GM19372 (cell line): ENCODE data around the gene STK17B.
A peak's percentile ranks its signal among the peaks of the same experiment; 100 is the strongest.
"Not testable (repeated sequence)": the region's sequence is repeated elsewhere in the genome, so short reads cannot be mapped to it uniquely, and the experiment has no call there.

Experiments
- ATAC-seq: cut with Tn5 transposase; IDR thresholded peaks from one replicate; pipeline ENCODE4 v1.9.1; 2021; ENCODE audit warnings: mild to moderate bottlenecking, low read depth, moderate library complexity; ENCODE audit not compliant: unreplicated experiment

Gene STK17B

GRCh38 chr2:196123679-196124373, 47.6 kb downstream of the STK17B start:
- no peak for ATAC-seq

GRCh38 chr2:196119926-196120325, 51.5 kb downstream of the STK17B start:
- no peak for ATAC-seq

DNA sequence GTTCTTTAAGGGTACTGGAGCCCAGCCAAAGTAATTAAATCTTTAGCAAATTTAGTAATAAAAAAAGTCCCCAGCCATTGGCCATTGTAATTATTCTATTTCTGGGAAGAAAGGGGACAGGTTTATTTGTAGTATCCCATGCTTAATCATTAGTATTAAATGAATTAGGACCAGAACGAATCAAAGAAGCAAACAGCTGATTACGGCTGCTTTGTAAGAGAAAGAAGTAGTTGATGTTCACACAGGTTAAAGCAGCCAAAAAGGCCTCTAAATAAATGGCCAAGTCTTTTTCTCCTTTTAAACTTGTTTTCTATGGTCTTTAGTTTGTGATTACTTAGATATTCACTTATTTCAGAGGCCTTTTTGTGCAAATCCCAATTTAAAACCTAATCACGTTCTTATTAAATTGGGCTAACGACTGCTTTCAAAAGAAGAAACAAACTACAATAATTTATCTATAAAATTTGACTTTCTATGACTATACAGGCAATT, 54.1 kb downstream of the STK17B start:
- no peak for ATAC-seq

GRCh38 chr2:196113061-196113974, 58.1 kb downstream of the STK17B start:
- ATAC-seq: no peak

GRCh38 chr2:196112418-196113034, 58.9 kb downstream of the STK17B start:
- no peak for ATAC-seq

GRCh38 chr2:196108604-196109003, 62.8 kb downstream of the STK17B start:
- ATAC-seq: no peak

GRCh38 chr2:196105951-196106350, 65.4 kb downstream of the STK17B start:
- no peak for ATAC-seq

DNA sequence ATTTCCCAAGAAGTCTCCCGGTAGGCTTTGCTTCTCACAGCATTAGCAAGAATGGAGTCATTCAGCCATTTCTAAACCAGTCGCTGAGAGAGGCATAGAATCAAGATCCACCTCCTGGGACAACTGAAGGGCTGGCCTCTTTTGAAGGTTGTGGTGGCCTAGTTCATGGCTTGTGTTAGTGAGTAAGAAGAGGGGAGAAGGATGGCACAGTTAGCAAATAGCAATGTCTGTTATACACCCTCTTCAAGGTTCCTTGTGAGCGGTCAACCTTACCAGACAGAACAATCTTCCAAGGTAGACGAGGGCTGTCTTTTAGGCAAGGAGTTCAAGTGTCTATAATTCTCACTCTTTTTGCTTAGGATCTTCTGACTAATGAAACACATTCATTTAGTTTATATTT, 67.3 kb downstream of the STK17B start:
- no peak for ATAC-seq

DNA sequence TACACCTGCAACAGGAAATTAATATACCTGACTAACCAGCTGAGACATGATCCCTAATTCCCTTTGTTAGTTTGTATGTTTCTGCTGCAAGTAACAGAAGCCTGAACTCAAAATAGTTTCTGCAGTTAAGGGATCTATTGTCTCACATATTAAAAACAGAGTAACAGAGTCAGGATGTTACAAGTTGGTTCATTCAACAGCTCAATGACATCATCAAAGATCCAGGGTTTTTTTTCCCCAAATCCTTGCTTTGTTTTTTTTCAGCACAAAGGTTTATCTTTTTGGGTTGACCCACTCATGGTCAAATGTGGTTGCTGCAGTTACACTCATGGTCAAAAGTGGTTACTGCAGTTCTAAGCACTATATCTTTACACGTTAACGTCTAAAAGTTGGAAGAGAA, 67.8 kb downstream of the STK17B start:
- ATAC-seq: no peak

DNA sequence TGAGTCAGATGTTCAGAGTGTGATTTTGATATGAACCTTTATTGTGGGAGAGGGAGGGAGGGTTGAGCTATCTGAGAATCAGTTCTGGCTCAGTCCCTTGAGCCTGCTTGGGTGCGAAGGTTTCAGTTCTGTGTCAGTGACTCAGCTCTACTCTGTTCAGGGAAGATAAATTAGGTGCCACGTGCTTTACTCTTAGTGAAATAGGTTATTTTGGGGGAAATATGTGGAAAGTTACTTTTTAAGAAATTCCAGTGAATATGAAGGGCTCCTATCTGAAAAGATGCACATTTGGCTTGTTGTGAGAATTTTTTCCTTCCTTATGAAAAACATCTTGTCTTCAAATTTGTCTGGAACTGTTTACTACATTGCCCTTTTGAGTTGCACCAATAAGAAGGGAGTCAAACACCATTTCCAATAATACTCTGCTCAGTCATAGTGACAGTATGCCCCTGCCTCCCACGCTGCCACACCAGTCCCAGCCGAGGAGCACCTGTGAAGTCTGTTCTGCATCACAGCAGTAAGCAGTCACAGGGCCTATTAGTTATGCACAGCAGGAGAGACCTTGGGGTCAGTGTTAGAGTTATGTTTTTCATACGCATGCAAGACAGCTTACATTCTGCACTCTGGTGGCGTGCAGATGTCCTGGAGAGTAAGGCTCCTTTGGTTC, 69.9 kb downstream of the STK17B start:
- peak; percentile 96 for ATAC-seq

GRCh38 chr2:196099916-196100315, 71.5 kb downstream of the STK17B start:
- ATAC-seq: no peak

GRCh38 chr2:196097864-196098660, 73.3 kb downstream of the STK17B start:
- ATAC-seq: no peak

DNA sequence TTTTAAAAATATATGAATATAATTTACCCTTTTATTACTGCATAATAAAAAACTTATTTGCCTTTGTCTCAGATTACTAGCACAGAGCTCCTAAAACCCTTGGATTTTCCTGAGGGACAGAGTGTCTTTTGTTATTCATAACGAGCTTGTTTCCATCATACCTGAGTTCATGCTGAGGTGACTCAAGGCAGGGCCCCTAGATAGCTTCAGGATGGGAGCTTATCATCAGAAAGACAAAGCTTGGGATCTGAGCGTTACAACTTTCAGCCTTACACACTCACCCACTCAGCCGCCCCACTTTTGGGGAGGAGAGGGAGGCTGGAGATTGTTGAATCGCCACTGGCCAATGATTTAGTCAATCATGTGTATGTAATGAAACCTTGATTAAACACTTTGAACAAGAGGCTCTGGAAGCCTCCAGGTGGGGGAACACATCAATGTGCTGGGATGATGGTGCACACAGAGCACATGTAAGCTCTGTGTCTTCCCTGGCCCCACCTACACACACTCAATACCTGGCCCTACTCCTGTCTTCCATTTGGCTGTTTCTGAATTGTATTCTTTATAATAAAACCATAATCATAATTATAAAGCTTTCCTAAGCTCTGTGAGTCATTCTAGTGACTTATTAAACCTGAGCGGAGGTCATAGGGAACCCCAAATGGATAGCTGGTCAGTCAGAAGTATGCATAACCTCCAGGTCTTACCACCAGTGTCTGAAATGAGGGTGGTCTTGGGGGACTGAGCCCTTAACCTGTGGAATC, 74.2 kb downstream of the STK17B start:
- no peak for ATAC-seq

DNA sequence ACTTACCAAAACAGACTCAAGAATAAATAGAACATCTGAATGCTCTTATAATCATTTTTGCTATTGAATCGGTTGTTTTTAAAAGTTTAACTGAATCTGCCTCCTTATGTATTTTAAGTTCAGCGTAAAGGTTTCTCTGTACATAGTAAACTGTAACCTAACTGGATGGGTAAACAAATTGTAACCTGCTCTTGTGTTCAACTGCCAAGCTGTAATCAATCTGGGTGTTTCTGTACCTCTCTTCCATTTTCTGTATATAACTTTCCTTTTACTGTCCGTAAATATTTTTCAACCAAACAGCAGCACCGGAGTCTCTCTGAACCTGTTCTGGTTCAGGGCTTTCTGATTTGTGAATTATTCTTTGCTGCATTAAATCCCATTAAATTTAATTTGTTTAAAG, 75.1 kb downstream of the STK17B start:
- ATAC-seq: no peak

- not testable (repeated sequence) for ATAC-seq
These were observed 81.9 kb downstream of the STK17B start for GRCh38 chr2:196089448-196089847.

DNA sequence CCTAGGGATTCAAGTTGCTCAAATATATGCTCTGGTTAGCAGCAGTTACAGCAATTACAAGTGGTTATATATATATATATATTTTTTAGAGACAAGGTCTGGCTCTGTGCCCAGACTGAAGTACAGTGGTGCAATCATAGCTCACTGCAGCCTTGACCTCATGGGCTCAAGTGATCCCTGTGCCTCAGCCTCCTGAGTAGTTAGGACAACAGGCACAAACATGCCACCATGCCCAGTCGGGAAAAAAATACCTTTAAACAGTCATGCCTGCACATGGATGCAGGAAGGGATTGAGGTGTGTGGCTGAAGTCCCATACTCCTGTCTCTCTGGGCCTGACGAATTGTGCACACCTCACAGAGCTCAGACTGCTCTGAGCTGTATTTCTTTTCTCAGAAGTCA, 83.2 kb downstream of the STK17B start:
- ATAC-seq: no peak

DNA sequence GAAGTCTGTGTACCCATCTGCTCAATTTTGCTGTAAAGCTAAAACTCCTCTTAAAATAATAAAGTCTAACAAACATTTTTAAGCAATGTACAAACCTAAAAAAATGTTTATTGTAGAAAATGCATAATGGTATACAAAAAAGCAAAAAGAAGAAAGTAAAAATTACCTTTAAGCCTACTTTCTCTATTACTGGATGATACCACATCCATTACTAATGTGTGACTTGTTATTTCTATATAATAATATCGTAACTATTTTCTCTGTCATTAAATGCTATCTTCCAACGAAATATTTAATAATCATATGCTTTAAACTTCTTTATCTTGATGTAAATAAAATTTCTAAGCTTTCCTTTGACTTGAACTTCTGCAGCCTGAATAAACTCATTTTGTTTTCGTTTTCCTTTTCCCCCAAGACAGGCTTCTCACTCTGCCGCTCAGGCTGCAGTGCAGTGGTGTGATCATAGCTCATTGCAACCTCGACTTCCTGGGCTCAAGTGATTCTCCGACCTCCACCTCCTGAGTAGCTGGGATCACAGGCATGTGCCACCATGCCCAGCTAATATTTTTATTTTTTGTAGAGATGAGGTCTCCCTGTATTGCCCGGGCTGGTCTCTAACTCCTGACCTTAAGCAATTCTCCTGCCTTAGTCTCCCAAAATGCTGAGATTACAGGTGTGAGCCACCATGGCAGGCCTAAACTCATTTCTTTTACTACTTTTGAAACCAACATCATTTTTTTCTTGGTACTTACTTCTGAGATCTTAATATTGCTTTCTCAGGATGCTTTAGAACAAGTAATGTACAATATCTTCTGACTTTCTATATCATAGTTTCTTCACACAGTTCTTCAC, 84.6 kb downstream of the STK17B start:
- no peak for ATAC-seq

GRCh38 chr2:196083601-196084000, 87.8 kb downstream of the STK17B start:
- no peak for ATAC-seq
